ENCODE data around the gene SLC7A8. TPM values are rescaled to one million over a fixed set of nuclear protein-coding genes. Genes with fewer than 3 reads are reported as not detected.

SLC7A8 gene
- total RNA-seq, 1 experiment from 2014 or later = 77.9 TPM

DNA sequence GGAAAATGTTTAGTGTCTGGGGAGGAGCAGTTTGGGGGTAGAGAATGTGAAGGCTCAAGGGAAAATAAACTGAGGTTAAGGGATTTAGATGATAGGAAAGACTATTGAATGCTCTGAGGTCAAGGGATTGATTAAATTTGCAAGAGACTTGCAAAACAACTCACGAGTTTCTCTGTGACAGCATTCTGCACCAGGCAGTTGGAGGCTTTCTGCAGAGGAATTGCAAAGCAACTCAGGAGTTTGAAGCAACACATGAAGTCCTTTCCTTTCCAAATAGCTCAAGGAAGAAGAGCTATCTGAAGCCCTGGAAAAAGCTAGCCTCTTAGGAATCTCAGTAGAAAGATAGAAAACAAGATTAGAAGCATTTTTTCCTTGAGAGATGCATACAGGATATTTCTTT is 23.9 kb downstream of the SLC7A8 start:
- Mint-ChIP-seq H3K4me3 (peak overlapping the region in 1 of 2 experiments; percentile 36; a peak in 2 of 5 replicates), H3K27me3 (ENCODE audit: low read depth) (no peaks in the 10 kb centered on the region), H3K36me3 (ENCODE audit: insufficient read depth in 1 of 3, low read depth in 3 of 3) (peaks cover 40 to 48% (median 45%) of the 10 kb centered on the region in 3 experiments), H3K9me3 (no peaks in the 10 kb centered on the region), H3K4me1 (peaks cover 55 to 66% of the 10 kb centered on the region in 2 experiments), H3K27ac (peak overlapping the region; percentile 31 to 98 (median 79); a peak in 6 of 7 replicates)
- Histone ChIP-seq H3K4ac (ENCODE audit: low read depth, low read length) (no peak overlapping the region), H2AK5ac (ENCODE audit: insufficient read length, low read length) (no peak overlapping the region), H3T11ph (ENCODE audit: low read length) (no peak overlapping the region), H3K4me1 (ENCODE audit: insufficient read depth, low read length) (peaks cover 22% of the 10 kb centered on the region; the same call in 1 of the 2 replicates), H3K9ac (ENCODE audit: extremely low read depth, insufficient read length, low read length) (no peak overlapping the region), H2BK20ac (ENCODE audit: low read depth, low read length, poor library complexity, severe bottlenecking) (no peak overlapping the region), H3K27me3 (ENCODE audit: insufficient read depth, low read length) (no peaks in the 10 kb centered on the region), H2BK5ac (ENCODE audit: insufficient read length, low read length) (no peak overlapping the region), H2BK15ac (ENCODE audit: low read depth, low read length) (no peak overlapping the region), H3K9me3 (ENCODE audit: control insufficient read depth, low read depth, low read length) (no peaks in the 10 kb centered on the region), H2BK12ac (ENCODE audit: insufficient read length, low read depth, low read length) (no peak overlapping the region), H3K27ac (ENCODE audit: insufficient read length, low read depth, low read length) (peak overlapping the region; percentile 43), H2BK120ac (ENCODE audit: low read depth, low read length, poor library complexity, severe bottlenecking) (no peak overlapping the region), H3K14ac (ENCODE audit: insufficient read depth, low read length) (no peak overlapping the region), H3K79me2 (ENCODE audit: insufficient read depth, low read length) (no peaks in the 10 kb centered on the region), H3K56ac (ENCODE audit: insufficient read length, low read depth, low read length) (no peak overlapping the region), H4K91ac (ENCODE audit: insufficient read length, low read depth, low read length) (no peak overlapping the region), H3K4me2 (ENCODE audit: insufficient read depth, insufficient read length, low read length) (no peak overlapping the region), H3K23me2 (ENCODE audit: insufficient read length, low read depth, low read length, poor library complexity, severe bottlenecking) (peaks cover 4% of the 10 kb centered on the region), H4K5ac (ENCODE audit: insufficient read length, low read depth, low read length) (no peak overlapping the region), H2AFZ (ENCODE audit: low read length) (no peak overlapping the region), H3K23ac (ENCODE audit: insufficient read length, low read depth, low read length) (no peak overlapping the region), H4K20me1 (ENCODE audit: control insufficient read depth, insufficient read depth, insufficient read length) (no peaks in the 10 kb centered on the region), H4K8ac (replicated peaks; ENCODE audit: insufficient read length, low read depth, low read length) (no peak overlapping the region), H3K18ac (ENCODE audit: insufficient read length, low read depth, low read length) (no peak overlapping the region), H3K79me1 (ENCODE audit: insufficient read depth, low read depth, low read length, poor library complexity, severe bottlenecking) (no peaks in the 10 kb centered on the region)
- DNase-seq = no peak
- TF ChIP-seq, protein P1, sequence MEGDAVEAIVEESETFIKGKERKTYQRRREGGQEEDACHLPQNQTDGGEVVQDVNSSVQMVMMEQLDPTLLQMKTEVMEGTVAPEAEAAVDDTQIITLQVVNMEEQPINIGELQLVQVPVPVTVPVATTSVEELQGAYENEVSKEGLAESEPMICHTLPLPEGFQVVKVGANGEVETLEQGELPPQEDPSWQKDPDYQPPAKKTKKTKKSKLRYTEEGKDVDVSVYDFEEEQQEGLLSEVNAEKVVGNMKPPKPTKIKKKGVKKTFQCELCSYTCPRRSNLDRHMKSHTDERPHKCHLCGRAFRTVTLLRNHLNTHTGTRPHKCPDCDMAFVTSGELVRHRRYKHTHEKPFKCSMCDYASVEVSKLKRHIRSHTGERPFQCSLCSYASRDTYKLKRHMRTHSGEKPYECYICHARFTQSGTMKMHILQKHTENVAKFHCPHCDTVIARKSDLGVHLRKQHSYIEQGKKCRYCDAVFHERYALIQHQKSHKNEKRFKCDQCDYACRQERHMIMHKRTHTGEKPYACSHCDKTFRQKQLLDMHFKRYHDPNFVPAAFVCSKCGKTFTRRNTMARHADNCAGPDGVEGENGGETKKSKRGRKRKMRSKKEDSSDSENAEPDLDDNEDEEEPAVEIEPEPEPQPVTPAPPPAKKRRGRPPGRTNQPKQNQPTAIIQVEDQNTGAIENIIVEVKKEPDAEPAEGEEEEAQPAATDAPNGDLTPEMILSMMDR (conservative IDR thresholded peaks at IDR 0.05) = no peak
- WGBS (ENCODE audit: extremely low coverage, insufficient read length, low lambda C conversion rate) = no CpG with 5 or more reads among the region's 1 CpG

Data from H9 (cell line).